ENCODE data around the gene OR52D1.

OR52D1 gene

DNA sequence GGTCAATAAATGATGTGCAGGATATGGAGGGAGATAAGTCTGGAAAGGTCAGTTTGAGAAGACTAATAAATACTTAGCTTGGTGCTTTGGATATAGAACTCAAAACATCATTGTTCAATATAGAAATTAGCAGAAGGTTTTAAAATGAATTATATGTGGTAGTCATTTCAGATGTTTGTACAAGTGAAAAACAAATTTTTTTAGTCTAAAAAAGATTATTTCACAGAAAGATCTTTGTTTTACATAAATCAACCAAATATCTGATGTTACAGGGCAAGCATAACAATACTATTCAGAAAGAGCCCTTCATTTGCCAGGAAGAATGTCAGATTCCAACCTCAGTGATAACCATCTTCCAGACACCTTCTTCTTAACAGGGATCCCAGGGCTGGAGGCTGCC is at the start of gene OR52D1:
TSS of gene OR52D1 (plus strand) at position 301 of the 400 bp plus-strand sequence. CDS start at position 323, 22 bp downstream.
- DNase-seq: no peak

DNA sequence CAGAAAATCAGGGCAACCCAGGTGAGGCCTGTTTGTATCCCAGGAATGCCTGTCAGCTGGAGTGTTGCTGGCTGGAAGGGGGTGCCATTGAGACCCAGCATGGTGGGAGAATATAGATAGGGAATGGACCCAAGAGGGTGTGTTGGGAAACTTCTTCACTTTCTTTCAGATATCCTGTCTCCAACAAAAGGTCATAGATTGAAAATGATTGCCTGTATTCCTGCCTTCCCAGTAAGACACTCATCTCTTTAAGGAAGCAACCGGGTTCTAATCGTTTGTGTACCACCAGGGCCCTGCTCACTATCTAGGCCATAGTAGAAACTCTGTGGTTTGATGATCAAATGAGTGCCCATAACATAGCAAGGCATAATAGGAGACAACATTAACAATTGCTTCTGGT is 47.1 kb upstream of the OR52D1 start, which contains the start of gene OR51I1:
TSS of gene OR51I1 (minus strand) at position 101 of the 400 bp plus-strand sequence. CDS start at position 101, 0 bp downstream.
- DNase-seq: no peak

DNA sequence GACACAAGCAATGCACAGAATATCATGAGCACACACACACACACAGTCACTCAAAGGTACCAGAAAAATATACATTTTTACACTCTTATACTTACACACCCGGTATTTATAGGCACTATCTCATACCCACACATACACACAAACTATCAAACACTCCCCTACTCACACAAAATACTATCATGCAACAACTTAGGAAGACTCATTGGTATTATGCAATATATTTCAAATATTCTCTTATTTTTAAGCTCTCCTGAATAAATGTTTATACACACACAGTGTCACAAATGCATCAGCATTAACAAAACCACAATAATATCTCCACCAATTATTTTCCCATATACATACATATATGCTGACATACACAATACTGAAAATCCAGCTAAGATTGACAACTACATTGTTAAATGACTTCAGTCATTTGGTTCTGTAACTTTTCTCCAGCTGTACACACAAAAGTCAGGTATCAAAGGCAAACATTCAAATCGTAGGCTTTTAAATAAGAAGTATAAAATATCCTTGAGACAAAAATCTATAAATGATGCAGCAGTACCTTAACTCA is 44.6 kb upstream of the OR52D1 start:
- no peak for DNase-seq

DNA sequence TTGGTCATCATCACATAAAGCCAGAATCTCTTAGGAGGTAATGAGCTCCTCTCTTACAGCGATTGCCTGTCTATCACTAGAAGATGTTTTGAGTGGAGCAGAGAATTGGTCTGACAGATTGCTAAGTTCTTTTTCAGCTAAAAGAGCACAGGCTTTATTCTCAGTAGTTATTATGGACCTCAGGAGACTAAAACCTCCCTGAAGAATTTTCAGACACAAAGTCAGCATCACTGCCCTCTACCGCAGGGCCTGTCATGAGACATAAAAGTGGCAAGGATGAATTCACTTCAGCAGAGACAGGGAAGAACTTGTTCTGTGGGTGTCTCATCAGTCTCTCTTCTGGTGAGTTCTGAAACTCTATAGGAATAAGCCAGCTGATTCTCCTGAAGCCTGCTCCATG is 39.5 kb upstream of the OR52D1 start, which contains the start of gene OR51I2:
TSS of gene OR51I2 (plus strand) at position 301 of the 400 bp plus-strand sequence. CDS start 4,166 bp downstream, outside the sequence.
- no peak for DNase-seq

DNA sequence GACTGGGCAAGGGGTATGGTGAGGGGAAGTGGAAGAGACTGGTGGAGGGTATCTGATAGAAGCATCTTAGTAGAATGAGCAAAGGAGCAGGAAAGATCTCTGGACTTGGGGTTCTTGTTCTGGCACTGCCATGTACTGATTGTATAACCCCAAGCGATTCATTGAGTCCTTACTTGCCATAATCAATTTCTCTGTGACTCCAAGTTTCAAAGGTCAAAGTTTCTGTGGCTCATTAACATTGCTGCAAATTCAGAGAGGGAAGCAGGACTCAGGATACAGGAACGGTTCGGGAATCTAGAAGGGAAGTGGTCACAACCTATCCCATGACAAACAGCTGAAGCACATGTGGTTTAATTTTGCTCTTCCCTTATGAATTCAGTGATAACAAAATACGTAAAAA is 39.1 kb upstream of the OR52D1 start:
- DNase-seq: no peak

DNA sequence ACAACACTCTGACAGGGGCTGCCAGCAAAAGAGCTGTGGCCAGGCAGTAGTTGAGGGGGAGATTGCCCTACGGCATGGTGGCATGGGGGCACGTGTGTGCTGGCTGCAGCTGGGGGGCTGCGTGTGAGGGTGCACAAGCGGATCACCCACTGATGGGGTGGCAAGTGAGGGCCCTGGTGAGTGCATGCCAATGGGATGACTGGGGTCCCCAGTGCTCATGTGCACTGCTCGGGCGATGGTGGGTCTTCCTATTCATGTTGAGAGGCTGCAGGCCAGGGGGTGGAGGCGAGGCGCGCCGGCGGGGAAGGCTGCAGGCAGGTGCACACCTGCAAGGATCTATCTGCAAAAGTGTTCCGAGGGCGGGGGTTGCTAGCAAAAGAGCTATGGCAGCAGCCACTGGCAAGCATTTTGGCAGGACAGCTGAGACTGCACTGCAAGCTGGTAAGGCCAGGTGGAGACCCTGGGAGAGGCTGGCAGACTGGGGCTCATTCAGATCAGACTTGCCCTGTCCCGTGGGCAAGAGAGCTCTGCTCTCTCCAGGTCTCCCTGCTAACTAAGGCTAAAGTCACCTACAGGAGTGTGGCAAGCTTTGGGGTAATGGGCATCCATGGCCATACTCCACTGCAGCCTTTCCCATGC is 27.4 kb upstream of the OR52D1 start:
- DNase-seq: no peak

DNA sequence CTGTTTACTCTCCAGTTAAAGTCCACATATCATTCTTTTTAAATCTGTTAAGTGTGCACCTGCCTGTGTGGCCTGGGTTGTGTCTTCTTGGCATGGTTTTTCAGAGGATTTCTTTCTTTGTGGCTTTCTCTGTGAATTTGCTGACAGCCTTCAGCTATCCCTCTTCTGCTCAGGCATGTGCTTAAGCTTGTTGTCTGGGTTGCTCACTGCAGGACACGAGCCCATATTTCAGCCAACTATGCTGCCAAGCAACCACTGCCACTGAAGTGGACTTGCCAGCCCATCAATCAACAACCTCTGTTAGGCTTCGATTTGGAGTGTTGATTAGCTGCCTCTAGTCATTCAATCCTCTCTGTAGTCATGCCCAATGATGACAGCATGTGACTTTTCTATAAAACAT is 21.0 kb upstream of the OR52D1 start:
- no peak for DNase-seq

DNA sequence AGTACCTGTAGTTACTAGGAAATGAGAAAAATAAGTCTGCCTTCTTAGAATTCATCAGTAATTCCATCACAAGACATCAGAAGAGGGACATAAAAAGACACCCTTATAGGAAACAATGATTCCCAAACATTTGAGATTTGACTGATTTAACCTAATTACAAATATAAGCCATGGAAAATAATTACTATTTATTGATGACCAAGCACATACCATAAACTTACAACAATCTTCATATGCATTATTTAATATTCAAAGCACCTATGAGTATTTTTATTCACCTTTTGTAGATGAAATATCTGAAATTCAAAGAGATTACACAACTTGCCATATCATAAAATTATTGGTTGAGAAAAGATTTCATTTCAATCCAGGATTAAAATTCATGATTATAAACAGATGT is 14.6 kb upstream of the OR52D1 start:
- no peak for DNase-seq

DNA sequence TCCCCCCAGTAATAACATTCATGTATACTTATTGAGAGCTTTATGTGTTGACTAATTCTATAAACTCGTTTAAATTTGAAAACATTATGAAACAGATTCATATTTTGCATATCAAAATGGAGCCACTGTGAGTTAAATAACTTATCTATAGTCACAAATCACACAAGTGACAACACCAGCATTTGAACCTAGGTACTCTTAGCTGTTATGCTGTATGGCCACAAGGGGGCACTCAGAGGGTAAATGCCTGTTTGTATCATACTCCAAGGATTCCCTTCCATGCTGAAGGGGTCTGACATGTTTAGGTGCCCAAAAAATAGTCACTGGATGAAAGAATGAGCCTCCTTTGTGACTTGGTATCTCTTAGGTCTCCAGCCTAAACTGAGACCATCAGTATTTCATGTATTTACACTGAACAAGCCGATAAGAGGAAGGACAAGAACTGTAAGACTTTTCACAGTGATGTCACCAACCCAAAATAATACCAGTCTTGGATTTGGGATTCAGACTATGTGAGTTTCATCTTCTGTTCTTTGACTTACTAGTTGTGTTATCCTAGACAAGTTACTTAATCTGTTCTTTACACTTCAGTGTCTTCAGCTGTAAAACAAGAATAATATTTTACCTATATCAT is 12.2 kb upstream of the OR52D1 start:
- peak in 14 of 51 donors; percentile 1 to 23 (median 6) for DNase-seq

DNA sequence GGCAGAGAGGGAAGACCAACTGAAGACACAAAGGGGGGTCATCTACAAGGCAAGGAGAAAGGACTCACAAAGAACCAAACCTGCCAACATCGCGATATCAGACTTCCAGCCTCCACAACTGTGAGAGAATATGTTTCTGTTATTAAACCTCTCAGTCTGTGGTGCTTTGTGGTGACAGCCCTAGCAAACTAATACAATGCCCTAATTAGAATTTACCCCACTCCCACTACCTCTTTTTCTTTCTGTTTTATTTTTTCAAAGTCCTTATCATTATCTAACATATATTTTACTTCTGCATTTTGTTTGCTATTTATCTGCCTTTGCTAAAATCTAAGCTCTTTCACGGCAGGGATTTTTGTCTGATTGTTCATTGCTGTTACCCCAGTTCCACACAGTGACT is 2.5 kb upstream of the OR52D1 start:
- no peak for DNase-seq

DNA sequence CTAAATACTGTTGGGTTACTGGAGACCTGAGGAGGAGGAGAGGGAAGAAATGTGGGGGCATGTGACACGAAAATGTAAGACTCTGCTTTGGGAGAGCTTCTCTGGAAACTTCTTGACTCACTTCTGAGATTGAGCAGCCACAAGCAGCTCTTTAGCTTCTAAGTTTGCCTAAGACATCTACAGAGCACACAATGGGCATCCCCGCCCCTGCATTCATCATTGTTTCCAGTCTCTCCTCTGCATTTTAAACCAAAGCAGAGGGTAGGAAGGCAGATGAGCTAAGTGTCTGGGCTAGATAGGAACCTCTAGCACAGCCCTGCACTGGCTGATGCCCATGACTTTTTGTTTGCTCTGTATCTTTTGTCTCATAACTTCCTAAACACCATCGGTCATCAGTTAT is 2.1 kb upstream of the OR52D1 start:
- no peak for DNase-seq

DNA sequence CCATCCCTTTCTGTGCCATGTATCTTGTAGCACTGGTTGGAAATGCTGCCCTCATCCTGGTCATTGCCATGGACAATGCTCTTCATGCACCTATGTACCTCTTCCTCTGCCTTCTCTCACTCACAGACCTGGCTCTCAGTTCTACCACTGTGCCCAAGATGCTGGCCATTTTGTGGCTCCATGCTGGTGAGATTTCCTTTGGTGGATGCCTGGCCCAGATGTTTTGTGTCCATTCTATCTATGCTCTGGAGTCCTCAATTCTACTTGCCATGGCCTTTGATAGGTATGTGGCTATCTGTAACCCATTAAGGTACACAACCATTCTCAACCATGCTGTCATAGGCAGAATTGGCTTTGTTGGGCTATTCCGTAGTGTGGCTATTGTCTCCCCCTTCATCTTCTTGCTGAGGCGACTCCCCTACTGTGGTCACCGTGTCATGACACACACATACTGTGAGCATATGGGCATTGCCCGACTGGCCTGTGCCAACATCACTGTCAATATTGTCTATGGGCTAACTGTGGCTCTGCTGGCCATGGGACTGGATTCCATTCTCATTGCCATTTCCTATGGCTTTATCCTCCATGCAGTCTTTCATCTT is 414 bp downstream of the OR52D1 start:
- no peak for DNase-seq

DNA sequence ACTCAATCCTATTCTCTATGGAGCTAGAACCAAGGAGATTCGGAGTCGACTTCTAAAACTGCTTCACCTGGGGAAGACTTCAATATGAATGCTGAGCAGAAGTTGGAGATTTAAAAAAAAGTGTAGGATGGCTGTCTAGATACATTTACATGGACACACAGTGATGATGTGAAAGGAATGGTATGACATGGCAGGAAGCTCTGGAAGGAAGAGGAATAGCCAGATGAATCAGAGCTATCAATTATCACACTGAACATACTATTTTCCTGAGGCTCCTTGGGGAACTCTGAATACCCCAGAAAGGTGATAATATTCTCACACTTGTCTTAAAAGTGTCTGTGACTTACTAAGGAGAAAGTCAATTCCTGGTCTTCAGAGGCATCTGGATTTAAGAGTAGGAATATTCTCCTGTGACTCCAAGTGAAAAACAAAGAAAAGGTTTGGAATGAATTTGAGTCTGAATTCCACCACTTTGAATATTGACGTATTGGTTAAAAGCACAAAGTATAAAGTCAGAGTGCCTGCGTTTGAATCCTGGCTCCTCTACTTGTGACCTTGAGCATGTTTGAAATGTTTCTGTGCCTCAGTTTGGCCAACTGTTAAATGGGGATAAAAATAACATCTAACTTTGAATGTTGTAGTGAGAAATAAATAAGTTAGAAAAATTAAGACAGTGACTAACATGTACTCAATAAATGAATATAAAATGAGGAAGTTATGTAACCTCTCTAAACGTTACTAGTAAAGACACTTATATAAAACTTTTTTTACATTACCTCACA is 1.3 kb downstream of the OR52D1 start:
- no peak for DNase-seq

DNA sequence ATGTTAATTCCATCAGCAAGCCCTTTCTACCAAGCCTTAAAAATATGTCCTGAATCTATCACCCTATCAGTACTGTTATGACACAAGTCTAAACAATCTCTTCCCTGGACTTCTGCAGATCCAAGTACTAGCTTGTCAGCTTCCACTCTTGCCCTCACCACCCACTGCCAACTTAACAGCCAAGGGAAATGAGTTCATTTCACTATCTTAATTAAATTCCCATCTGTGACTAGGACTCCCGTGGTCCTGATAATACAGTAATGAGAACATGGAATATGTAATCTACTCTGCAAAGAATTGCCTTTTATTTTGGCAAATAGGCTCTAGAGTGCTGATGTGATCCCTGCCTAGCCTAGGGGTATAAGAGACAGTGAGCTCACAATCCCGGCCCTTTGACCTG is 11.2 kb downstream of the OR52D1 start:
- no peak for DNase-seq

DNA sequence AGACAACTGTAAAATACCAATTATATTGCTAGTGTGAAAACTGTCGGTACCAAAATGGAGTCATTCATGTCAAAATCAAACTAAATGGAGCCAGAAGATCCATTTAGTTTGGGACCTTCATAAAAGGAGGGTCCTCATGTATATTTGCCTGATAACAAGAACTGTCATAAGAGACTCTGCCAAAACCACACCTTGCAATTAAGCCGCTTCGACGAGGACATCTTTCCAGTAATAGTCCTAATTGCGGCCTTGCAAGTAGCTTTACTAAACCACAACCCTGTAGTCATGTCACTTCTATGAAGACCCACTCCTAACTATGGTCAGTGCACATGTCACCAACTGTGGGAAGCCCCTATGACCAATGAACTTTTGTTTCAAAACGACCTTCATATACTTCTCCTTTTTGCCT is 11.9 kb downstream of the OR52D1 start:
- DNase-seq: no peak

DNA sequence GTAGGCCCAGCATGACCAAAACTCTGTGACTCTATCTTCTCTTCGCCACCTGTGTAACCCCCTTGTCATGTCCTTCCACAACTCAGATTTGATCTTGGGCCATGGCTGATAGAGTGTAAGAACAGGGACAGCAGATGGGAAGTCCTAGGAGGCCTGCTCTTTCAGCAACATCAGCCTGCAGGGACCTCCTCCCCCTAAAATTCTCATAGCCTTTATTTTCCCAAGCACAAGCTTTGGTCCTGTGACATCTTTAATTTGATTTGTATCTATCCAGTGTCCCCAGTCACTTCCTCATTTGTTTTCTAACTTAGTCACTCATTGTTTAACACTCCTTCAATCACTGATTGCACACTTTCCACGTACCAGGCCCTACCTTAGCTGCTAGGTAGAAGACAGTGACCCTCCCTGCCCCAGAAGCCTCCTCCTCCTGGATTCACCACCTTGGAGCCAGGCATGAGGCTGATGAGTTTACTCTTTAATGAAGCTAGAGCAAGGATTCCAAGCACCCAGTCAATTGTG is 16.0 kb downstream of the OR52D1 start:
- DNase-seq: no peak

DNA sequence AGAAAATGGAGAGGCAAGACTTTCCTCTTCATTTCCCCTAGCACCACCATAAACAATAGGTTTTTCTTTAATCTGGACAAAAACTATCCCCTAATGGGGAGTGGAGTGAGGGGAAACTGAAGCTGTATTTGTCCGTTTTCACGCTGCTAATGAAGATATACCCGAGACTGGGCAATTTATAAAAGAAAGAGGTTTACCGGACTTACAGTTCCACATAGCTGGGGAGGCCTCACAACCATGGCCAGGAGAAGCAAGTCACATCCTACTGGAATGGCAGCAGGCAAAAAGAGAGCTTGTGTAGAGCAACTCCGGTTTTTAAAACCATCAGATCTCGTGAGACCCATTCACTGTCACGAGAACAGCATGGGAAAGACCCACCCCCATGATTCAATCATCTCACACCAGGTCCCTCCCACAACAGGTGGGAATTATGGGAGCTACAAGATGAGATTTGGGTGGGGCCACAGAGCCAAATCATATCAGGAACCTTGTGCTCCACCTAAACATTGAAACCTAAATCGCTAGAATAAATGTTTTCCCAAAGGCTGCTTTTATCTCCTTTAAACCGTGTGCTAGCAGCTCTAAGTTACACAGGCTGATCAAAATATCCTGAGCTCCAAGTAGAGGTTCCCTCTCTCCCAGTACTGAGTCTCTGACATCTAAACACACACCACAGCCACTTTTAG is 17.0 kb downstream of the OR52D1 start:
- no peak for DNase-seq

DNA sequence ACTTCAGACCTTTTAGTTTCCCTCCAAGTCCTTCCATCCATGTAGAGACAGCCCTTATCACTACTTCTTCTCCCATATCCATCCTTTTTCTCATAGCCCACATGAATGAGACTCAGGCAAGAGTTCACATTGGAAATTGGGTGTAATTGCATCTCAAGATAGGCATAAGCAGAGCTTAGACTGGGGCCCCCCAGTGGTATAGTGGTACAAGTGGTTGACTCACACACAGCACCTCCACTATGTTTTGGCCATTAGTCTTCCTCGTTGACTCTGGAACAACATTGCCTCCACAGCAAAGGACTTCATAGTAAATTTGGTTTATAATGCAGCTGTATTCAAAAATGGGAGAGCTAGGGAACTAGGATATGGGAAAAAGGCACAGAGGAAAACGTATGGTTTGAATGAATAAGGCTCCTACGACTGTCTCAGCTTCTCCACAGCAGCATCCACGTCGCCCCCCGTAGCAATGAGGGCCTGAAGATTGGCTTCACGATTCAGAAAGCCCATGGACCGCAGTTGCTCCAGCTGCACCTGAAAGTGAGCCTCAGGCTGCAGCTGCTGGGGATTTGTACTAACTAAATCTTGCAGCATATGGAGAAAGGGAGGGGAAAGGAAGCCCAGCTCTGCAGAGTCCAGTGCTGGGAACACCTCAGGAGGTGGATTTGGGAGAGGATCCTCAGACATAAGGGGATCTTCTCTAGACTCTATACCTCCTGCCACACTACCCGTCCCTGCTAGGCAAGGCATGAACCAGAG is 18.9 kb downstream of the OR52D1 start:
- DNase-seq: no peak

DNA sequence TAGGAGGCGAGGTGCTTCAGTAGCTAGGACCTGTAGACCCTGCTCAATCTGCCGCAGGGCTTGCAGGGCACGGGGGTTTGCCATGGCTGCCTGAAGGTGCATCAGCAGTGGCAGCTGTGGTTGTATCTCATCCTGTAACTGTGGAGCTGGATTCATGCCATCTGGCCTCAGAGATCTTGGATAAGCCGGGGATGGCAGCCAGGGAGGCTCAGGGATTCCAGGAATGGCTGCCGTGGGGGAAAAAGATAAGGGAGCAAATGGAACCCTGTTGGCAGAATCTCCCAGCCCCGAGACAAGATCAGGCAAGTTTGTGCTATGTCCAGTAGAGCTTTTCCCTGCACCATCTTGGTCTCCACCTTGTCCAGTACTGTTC is 19.4 kb downstream of the OR52D1 start:
- no peak for DNase-seq

DNA sequence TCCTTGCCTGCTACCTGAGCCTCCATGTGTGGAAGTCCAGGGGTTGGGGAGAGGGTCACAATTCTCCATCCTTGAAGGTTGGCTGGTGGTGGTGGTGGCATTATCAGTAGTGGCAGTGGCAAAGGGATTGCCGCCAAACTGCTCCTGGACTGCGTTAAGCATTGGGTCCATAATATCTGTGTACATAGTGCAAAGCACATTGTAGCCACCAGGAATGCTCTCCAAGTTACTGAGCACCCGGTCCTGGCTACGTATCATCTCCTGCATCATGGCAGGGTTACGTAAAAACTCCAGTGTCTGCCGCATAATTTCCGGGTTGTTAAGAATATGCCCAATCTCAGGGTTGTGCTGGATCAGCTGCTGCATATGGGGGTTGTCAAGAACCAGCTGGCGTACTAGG is 20.1 kb downstream of the OR52D1 start:
- DNase-seq: no peak
